PFSK-1 (cell line): ENCODE data around the gene GNPTG.

Source experiments
- FOXP2 ChIP-seq: optimal IDR thresholded peaks from 2 replicates; pipeline ENCODE3; 2011; ENCODE audit warnings: borderline replicate concordance, control low read depth, inconsistent platforms; ENCODE audit not compliant: insufficient read depth; ENCODE audit errors: extremely low read length, extremely low read depth
- POLR2AphosphoS5 ChIP-seq: IDR thresholded peaks from 2 replicates; pipeline ENCODE4 v1.6.1; 2012; ENCODE audit warnings: low read depth, mild to moderate bottlenecking, control low read depth, low read length, moderate library complexity
- REST ChIP-seq, 2 experiments: IDR thresholded peaks; 2 replicates each; pipeline versions ENCODE4 v1.6.1 to v1.8.0; 2011 to 2012; ENCODE audit warnings: low read depth in 2 of 2, low read length in 2 of 2, control low read depth in 1 of 2, inconsistent platforms in 1 of 2, mild to moderate bottlenecking in 1 of 2, moderate library complexity in 1 of 2; ENCODE audit not compliant: insufficient read depth in 1 of 2
- SIN3A ChIP-seq: IDR thresholded peaks from 2 replicates; pipeline ENCODE4 v1.6.1; 2012; ENCODE audit warnings: mild to moderate bottlenecking, low read length, moderate library complexity, borderline replicate concordance; ENCODE audit not compliant: insufficient read depth
- TAF1 ChIP-seq: IDR thresholded peaks from 2 replicates; pipeline ENCODE4 v1.6.1; 2012; ENCODE audit warnings: low read length, control low read depth, borderline replicate concordance; ENCODE audit not compliant: insufficient read depth

GNPTG gene

GRCh38 chr16:1374418-1375297 lies 22.9 kb downstream of the GNPTG start:
- no peak for TF ChIP-seq SIN3A
- no peak for TF ChIP-seq FOXP2
- no peak for TF ChIP-seq POLR2AphosphoS5
- no peak for TF ChIP-seq TAF1
- TF ChIP-seq REST (IDR thresholded peaks at IDR 0.05; ENCODE audit: insufficient read depth in 1 of 2, low read depth in 2 of 2, low read length in 2 of 2): no peak

- TF ChIP-seq SIN3A (no peak), FOXP2 (no peak), TAF1 (no peak), POLR2AphosphoS5 (no peak), REST (IDR thresholded peaks at IDR 0.05; ENCODE audit: insufficient read depth in 1 of 2, low read depth in 2 of 2, low read length in 2 of 2) (no peak)
Observed at GRCh38 chr16:1375298-1375640, 23.5 kb downstream of the GNPTG start.

- TF ChIP-seq TAF1: no peak
- TF ChIP-seq POLR2AphosphoS5: no peak
- TF ChIP-seq REST (IDR thresholded peaks at IDR 0.05; ENCODE audit: insufficient read depth in 1 of 2, low read depth in 2 of 2, low read length in 2 of 2): no peak
- no peak for TF ChIP-seq SIN3A
- no peak for TF ChIP-seq FOXP2
Observed at GRCh38 chr16:1375741-1376410, 24.1 kb downstream of the GNPTG start.

GRCh38 chr16:1377406-1378010 lies 25.8 kb downstream of the GNPTG start:
- TF ChIP-seq TAF1 (no peak), SIN3A (no peak), POLR2AphosphoS5 (no peak), FOXP2 (no peak), REST (IDR thresholded peaks at IDR 0.05; ENCODE audit: insufficient read depth in 1 of 2, low read depth in 2 of 2, low read length in 2 of 2) (no peak)
